ENCODE data around the gene SIGLEC8. TPM values are rescaled to one million over a fixed set of nuclear protein-coding genes. Genes with fewer than 3 reads are reported as not detected.
"Not testable (repeated sequence)": the region's sequence is repeated elsewhere in the genome, so short reads cannot be mapped to it uniquely, and the experiment has no call there.

SIGLEC8 gene
- total RNA-seq, 1 experiment from 2014 or later = not detected

- H3K4me3 ChIP-seq (ENCODE audit: low read length) = no peak overlapping the region
- peaks cover 33% of the 10 kb centered on the region for H3K27me3 ChIP-seq (ENCODE audit: low read length)
- H3K9me3 ChIP-seq (ENCODE audit: low read length) = no peaks in the 10 kb centered on the region
- no TSS peak for BruUV-seq (replicated peaks)
- no peak for ATAC-seq
- no peak overlapping the region for H3K27ac ChIP-seq (ENCODE audit: low read length)
- no peak overlapping the region for H3K4me2 ChIP-seq (ENCODE audit: low read length)
- H3K9ac ChIP-seq (ENCODE audit: low read length) = no peak overlapping the region
- DNase-seq = no peak
- intact Hi-C loops (cut with micrococcal nuclease) = no loop called here
- no peaks in the 10 kb centered on the region for H3F3A ChIP-seq (ENCODE audit: low read length, unreplicated experiment)
- H2AFZ ChIP-seq (ENCODE audit: low read length) = no peak overlapping the region
- H3K9me2 ChIP-seq (replicated peaks; ENCODE audit: low read length) = no peaks in the 10 kb centered on the region
- ChIA-PET POLR2A (ENCODE audit: unreplicated experiment) (no interaction called here), CTCF (no interaction called here)
- H3K36me3 ChIP-seq (ENCODE audit: low read depth, low read length) = no peaks in the 10 kb centered on the region
- peaks cover 9% of the 10 kb centered on the region; the same call in 1 of the 2 replicates for H3K4me1 ChIP-seq (ENCODE audit: insufficient read depth, low read length)
- TF ChIP-seq EZH2 (IDR thresholded peaks at IDR 0.05; ENCODE audit: low read length, unreplicated experiment) (no peak), CTCF (conservative IDR thresholded peaks at IDR 0.05; ENCODE audit: low read depth, low read length) (no peak), EZH2phosphoT487 (IDR thresholded peaks at IDR 0.05; ENCODE audit: borderline replicate concordance, low read length) (no peak)
- H3K79me2 ChIP-seq (ENCODE audit: low read length) = no peaks in the 10 kb centered on the region
- H4K20me1 ChIP-seq (ENCODE audit: low read length) = no peaks in the 10 kb centered on the region
These were observed 10.3 kb upstream of the SIGLEC8 start for GRCh38 chr19:51468545-51468920.

GRCh38 chr19:51467864-51468544 lies 9.8 kb upstream of the SIGLEC8 start:
- ChIA-PET POLR2A (ENCODE audit: unreplicated experiment) (no interaction called here), CTCF (no interaction called here)
- Histone ChIP-seq H3K9me2 (replicated peaks; ENCODE audit: low read length) (no peaks in the 10 kb centered on the region), H2AFZ (ENCODE audit: low read length) (no peak overlapping the region), H3K4me1 (ENCODE audit: insufficient read depth, low read length) (peaks cover 9% of the 10 kb centered on the region; the same call in 1 of the 2 replicates), H3K36me3 (ENCODE audit: low read depth, low read length) (no peaks in the 10 kb centered on the region), H3K9me3 (ENCODE audit: low read length) (no peaks in the 10 kb centered on the region), H4K20me1 (ENCODE audit: low read length) (no peaks in the 10 kb centered on the region), H3K9ac (ENCODE audit: low read length) (no peak overlapping the region), H3K4me3 (ENCODE audit: low read length) (no peak overlapping the region), H3F3A (ENCODE audit: low read length, unreplicated experiment) (no peaks in the 10 kb centered on the region), H3K4me2 (ENCODE audit: low read length) (no peak overlapping the region), H3K79me2 (ENCODE audit: low read length) (no peaks in the 10 kb centered on the region), H3K27ac (ENCODE audit: low read length) (no peak overlapping the region), H3K27me3 (ENCODE audit: low read length) (peaks cover 36% of the 10 kb centered on the region)
- intact Hi-C loops (cut with micrococcal nuclease) = no loop called here
- no TSS peak for BruUV-seq (replicated peaks)
- TF ChIP-seq CTCF (conservative IDR thresholded peaks at IDR 0.05; ENCODE audit: low read depth, low read length) (no peak), EZH2 (IDR thresholded peaks at IDR 0.05; ENCODE audit: low read length, unreplicated experiment) (no peak), EZH2phosphoT487 (IDR thresholded peaks at IDR 0.05; ENCODE audit: borderline replicate concordance, low read length) (no peak)
- DNase-seq = no peak
- no peak for ATAC-seq

- TF ChIP-seq EZH2 (IDR thresholded peaks at IDR 0.05; ENCODE audit: low read length, unreplicated experiment) = no peak
- H3K4me3 ChIP-seq (ENCODE audit: low read length) = no peak overlapping the region
- no peaks in the 10 kb centered on the region for H3K36me3 ChIP-seq (ENCODE audit: low read depth, low read length)
- no peaks in the 10 kb centered on the region for H4K20me1 ChIP-seq (ENCODE audit: low read length)
- H2AFZ ChIP-seq (ENCODE audit: low read length) = no peak overlapping the region
- ATAC-seq = no peak
- H3K9ac ChIP-seq (ENCODE audit: low read length) = no peak overlapping the region
- no peak overlapping the region for H3K27ac ChIP-seq (ENCODE audit: low read length)
- DNase-seq = no peak
- H3F3A ChIP-seq (ENCODE audit: low read length, unreplicated experiment) = no peaks in the 10 kb centered on the region
- H3K9me3 ChIP-seq (ENCODE audit: low read length) = no peaks in the 10 kb centered on the region
- H3K9me2 ChIP-seq (replicated peaks; ENCODE audit: low read length) = no peaks in the 10 kb centered on the region
- peaks cover 9% of the 10 kb centered on the region; the same call in 1 of the 2 replicates for H3K4me1 ChIP-seq (ENCODE audit: insufficient read depth, low read length)
- CTCF ChIA-PET = no interaction called here
- no peaks in the 10 kb centered on the region for H3K79me2 ChIP-seq (ENCODE audit: low read length)
- H3K4me2 ChIP-seq (ENCODE audit: low read length) = no peak overlapping the region
- POLR2A ChIA-PET (ENCODE audit: unreplicated experiment) = no interaction called here
- intact Hi-C loops (cut with micrococcal nuclease) = no loop called here
- H3K27me3 ChIP-seq (ENCODE audit: low read length) = peaks cover 49% of the 10 kb centered on the region
- no TSS peak for BruUV-seq (replicated peaks)
These were observed 8.5 kb upstream of the SIGLEC8 start for GRCh38 chr19:51466723-51467122.

GRCh38 chr19:51463976-51464581 lies 5.8 kb upstream of the SIGLEC8 start:
- BruUV-seq (replicated peaks); H3K27ac ChIP-seq (ENCODE audit: low read length); intact Hi-C loops (cut with micrococcal nuclease); H2AFZ ChIP-seq (ENCODE audit: low read length); H3K9ac ChIP-seq (ENCODE audit: low read length); H3K36me3 ChIP-seq (ENCODE audit: low read depth, low read length); DNase-seq; H3F3A ChIP-seq (ENCODE audit: low read length, unreplicated experiment); CTCF ChIA-PET; H4K20me1 ChIP-seq (ENCODE audit: low read length); H3K9me3 ChIP-seq (ENCODE audit: low read length); POLR2A ChIA-PET (ENCODE audit: unreplicated experiment); H3K4me3 ChIP-seq (ENCODE audit: low read length); ATAC-seq; H3K9me2 ChIP-seq (replicated peaks; ENCODE audit: low read length); H3K4me2 ChIP-seq (ENCODE audit: low read length); H3K4me1 ChIP-seq (ENCODE audit: insufficient read depth, low read length); H3K79me2 ChIP-seq (ENCODE audit: low read length): not testable (repeated sequence)
- peaks cover 57% of the 10 kb centered on the region for H3K27me3 ChIP-seq (ENCODE audit: low read length)

All from PC-3 (cell line).